HG02588 (cell line): ENCODE data around the gene EDEM2.
"Not testable (repeated sequence)": the region's sequence is repeated elsewhere in the genome, so short reads cannot be mapped to it uniquely, and the experiment has no call there.

Experiments used
- ATAC-seq: cut with Tn5 transposase; IDR thresholded peaks from one replicate; pipeline ENCODE4 v1.9.1; 2021; ENCODE audit warnings: mild to moderate bottlenecking, moderate library complexity; ENCODE audit not compliant: unreplicated experiment

The EDEM2 gene

GRCh38 chr20:35133735-35134134 lies 13.4 kb downstream of the EDEM2 start:
- ATAC-seq, result no peak

- no peak for ATAC-seq
These were observed 14.1 kb downstream of the EDEM2 start for GRCh38 chr20:35133031-35133430.

GRCh38 chr20:35131934-35132333 lies 15.2 kb downstream of the EDEM2 start:
- ATAC-seq, result no peak

GRCh38 chr20:35129647-35130069 lies 17.5 kb downstream of the EDEM2 start:
- ATAC-seq, result no peak

- ATAC-seq, result no peak
These were observed 21.4 kb downstream of the EDEM2 start for GRCh38 chr20:35125753-35126152.

GRCh38 chr20:35122756-35123405 lies 24.3 kb downstream of the EDEM2 start:
- ATAC-seq, result no peak

GRCh38 chr20:35121186-35121585 lies 25.9 kb downstream of the EDEM2 start:
- ATAC-seq, result no peak

GRCh38 chr20:35120012-35120701 lies 27.0 kb downstream of the EDEM2 start:
- ATAC-seq, result no peak

GRCh38 chr20:35117629-35118028 lies 29.5 kb downstream of the EDEM2 start:
- no peak for ATAC-seq

GRCh38 chr20:35117196-35117595 lies 29.9 kb downstream of the EDEM2 start:
- ATAC-seq, result no peak

GRCh38 chr20:35116258-35116657 lies 30.9 kb downstream of the EDEM2 start:
- no peak for ATAC-seq

- no peak for ATAC-seq
These were observed 31.5 kb downstream of the EDEM2 start for GRCh38 chr20:35115606-35116005.

- not testable (repeated sequence) for ATAC-seq
These were observed 34.9 kb downstream of the EDEM2 start for GRCh38 chr20:35112276-35112675.

- ATAC-seq, result no peak
These were observed 35.8 kb downstream of the EDEM2 start for GRCh38 chr20:35111141-35111888.

GRCh38 chr20:35108921-35109320 lies 38.2 kb downstream of the EDEM2 start:
- no peak for ATAC-seq

GRCh38 chr20:35106827-35107380 lies 40.2 kb downstream of the EDEM2 start:
- no peak for ATAC-seq

GRCh38 chr20:35104685-35105295 lies 42.3 kb downstream of the EDEM2 start:
- ATAC-seq, result no peak

GRCh38 chr20:35101620-35102019 lies 45.5 kb downstream of the EDEM2 start:
- no peak for ATAC-seq

GRCh38 chr20:35093267-35093884 lies 53.8 kb downstream of the EDEM2 start:
- no peak for ATAC-seq

- ATAC-seq, result peak; percentile 90
These were observed 54.4 kb downstream of the EDEM2 start, which contains the start of gene TRPC4AP for GRCh38 chr20:35092524-35093266. TRPC4AP (minus strand) TSS chr20:35092807; CDS start chr20:35092781, 26 bp downstream.
